K562 (cell line): Measurements from ENCODE around the gene DIP2A.

ENCODE experiments used
- HMG20B ChIP-seq: fragments of 250-450 bp; sonication (Bioruptor Pico); IDR thresholded peaks from 2 replicates; pipeline ENCODE4 v1.5.0; 2021; ENCODE audit warnings: mild to moderate bottlenecking
- L3MBTL2 ChIP-seq: fragments of 450-650 bp; IDR thresholded peaks from 2 replicates; pipeline ENCODE4 v1.6.1; 2016; ENCODE audit warnings: mild to moderate bottlenecking, moderate library complexity
- POLR2AphosphoS5 ChIP-seq: IDR thresholded peaks from 2 replicates; pipeline ENCODE4 v1.6.1; 2011; ENCODE audit warnings: mild to moderate bottlenecking, low read depth, low read length, moderate library complexity; ENCODE audit not compliant: control insufficient read depth, insufficient read depth
- RNF2 ChIP-seq: sonication (generic); IDR thresholded peaks from 2 replicates; pipeline ENCODE4 v1.6.1; 2016
- SP1 ChIP-seq: sonication (generic); formaldehyde crosslinking; IDR thresholded peaks from 2 replicates; pipeline ENCODE4 v1.8.1; 2022; ENCODE audit warnings: mild to moderate bottlenecking, missing genetic modification reagents
- ZNF551 ChIP-seq: fragments of 250-450 bp; sonication (Bioruptor Pico); IDR thresholded peaks from 2 replicates; pipeline ENCODE4 v1.5.0; 2021; ENCODE audit warnings: mild to moderate bottlenecking, moderate library complexity
- ZNF583 ChIP-seq: fragments of 250-450 bp; sonication (Bioruptor Pico); IDR thresholded peaks from 2 replicates; pipeline ENCODE4 v1.4.0; 2020
- TF ChIP-seq, protein P1 (sequence below), 3 experiments: IDR thresholded peaks in 2 of 3; conservative IDR thresholded peaks in 1 of 3; 2 replicates each; pipeline ENCODE4 v1.5.1; 2011 to 2012; ENCODE audit warnings: low read length in 3 of 3, mild to moderate bottlenecking in 3 of 3, control low read depth in 2 of 3, improper control_type of control experiment in 1 of 3, inconsistent platforms in 1 of 3, low read depth in 1 of 3, mixed read lengths in 1 of 3, moderate library complexity in 1 of 3; ENCODE audit not compliant: insufficient read depth in 2 of 3

DNA sequence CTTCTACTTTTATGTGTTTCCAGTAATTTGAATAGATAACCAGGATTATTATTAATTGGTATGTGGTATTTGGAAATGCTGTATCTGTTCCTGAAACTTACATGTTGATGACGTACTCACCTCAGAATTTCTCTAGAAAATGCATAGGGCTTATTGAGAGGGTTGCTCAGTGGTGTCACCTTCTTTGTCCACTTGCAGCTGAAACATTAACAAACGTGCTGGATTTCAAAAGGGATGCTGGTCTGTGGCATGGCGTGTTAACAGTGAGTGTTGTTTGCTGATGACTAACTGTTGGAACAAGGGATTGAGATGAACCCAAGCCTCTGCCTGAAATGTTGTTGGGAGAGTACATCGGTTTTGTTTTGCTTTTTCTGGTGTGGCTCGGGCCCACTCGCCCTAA lies 78.3 kb downstream of the DIP2A start:
- TF ChIP-seq ZNF583 (CRISPR knock-in tag): no peak
- no peak for TF ChIP-seq HMG20B (CRISPR knock-in tag)
- TF ChIP-seq SP1: no peak
- no peak for TF ChIP-seq POLR2AphosphoS5
- TF ChIP-seq, protein P1, sequence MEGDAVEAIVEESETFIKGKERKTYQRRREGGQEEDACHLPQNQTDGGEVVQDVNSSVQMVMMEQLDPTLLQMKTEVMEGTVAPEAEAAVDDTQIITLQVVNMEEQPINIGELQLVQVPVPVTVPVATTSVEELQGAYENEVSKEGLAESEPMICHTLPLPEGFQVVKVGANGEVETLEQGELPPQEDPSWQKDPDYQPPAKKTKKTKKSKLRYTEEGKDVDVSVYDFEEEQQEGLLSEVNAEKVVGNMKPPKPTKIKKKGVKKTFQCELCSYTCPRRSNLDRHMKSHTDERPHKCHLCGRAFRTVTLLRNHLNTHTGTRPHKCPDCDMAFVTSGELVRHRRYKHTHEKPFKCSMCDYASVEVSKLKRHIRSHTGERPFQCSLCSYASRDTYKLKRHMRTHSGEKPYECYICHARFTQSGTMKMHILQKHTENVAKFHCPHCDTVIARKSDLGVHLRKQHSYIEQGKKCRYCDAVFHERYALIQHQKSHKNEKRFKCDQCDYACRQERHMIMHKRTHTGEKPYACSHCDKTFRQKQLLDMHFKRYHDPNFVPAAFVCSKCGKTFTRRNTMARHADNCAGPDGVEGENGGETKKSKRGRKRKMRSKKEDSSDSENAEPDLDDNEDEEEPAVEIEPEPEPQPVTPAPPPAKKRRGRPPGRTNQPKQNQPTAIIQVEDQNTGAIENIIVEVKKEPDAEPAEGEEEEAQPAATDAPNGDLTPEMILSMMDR (IDR thresholded peaks at IDR 0.05 in 2 of 3, conservative IDR thresholded peaks at IDR 0.05 in 1 of 3; ENCODE audit: insufficient read depth in 2 of 3, low read depth in 1 of 3, low read length in 3 of 3): no peak
- TF ChIP-seq RNF2: no peak
- TF ChIP-seq ZNF551 (CRISPR knock-in tag): no peak
- TF ChIP-seq L3MBTL2: no peak
